AG04450 (cell line): ENCODE data around the gene OARD1. TPM values are rescaled to one million over a fixed set of nuclear protein-coding genes. Genes with fewer than 3 reads are reported as not detected.

Experiments used
- CTCF ChIA-PET: fragments of 300-600, 350-600 bp; formaldehyde crosslinking; extraction: SDS; loops from one replicate; lab custom pipeline; 2022; ENCODE audit warnings: antibody characterized with exemption, inconsistent platforms; lab: Charles Lee
- POLR2A ChIA-PET: fragments of 350-600 bp; formaldehyde crosslinking; extraction: SDS; loops from one replicate; lab custom pipeline; 2021; ENCODE audit warnings: antibody characterized with exemption, inconsistent platforms; lab: Yijun Ruan, JAX
- DNase-seq: peaks from one replicate; pipeline ENCODE4 v3.0.0-alpha.2; 2011; ENCODE audit warnings: low read depth, low spot score
- H3K27ac ChIP-seq: one replicate; pipeline ENCODE4 v1.5.1; 2012; ENCODE audit warnings: low read depth, low read length, control low read depth
- H3K27me3 ChIP-seq: one replicate; pipeline ENCODE4 v1.6.0; 2012; ENCODE audit warnings: low read length; ENCODE audit not compliant: control insufficient read depth, insufficient read depth
- H3K4me3 ChIP-seq: 2 replicates; pipeline ENCODE4 v1.5.1; 2011; ENCODE audit warnings: mild to moderate bottlenecking, low read depth, low read length, control low read depth
- H3K9me3 ChIP-seq: 2 replicates; pipeline ENCODE4 v1.5.1; 2012; ENCODE audit warnings: low read length; ENCODE audit not compliant: control insufficient read depth, insufficient read depth
- CTCF ChIP-seq: IDR thresholded peaks from 2 replicates; pipeline ENCODE4 v1.5.1; 2011; ENCODE audit warnings: low read depth, low read length, control low read depth, inconsistent platforms
- polyA plus RNA-seq: library from polyadenylated mRNA; depleted of rRNA; stranded (reverse); fragments of >200 nt; gene quantifications from 2 replicates; pipeline ENCODE4 v1.2.3, GENCODE V29; 2011

Gene OARD1
- polyA plus RNA-seq, 1 experiment, result 10.0 TPM

- DNase-seq, result no peak
- TF ChIP-seq CTCF, result no peak
- H3K27me3 ChIP-seq, result no peaks in the 10 kb centered on the region
- ChIA-PET POLR2A (no interaction called here), CTCF (interaction anchor here (0.6 to 3.6 kb wide), 4 partner anchors 10 to 79 kb away, joined by 3 to 18 read pairs (median 9); no protein-coding TSS in a partner anchor)
- peaks cover 5% of the 10 kb centered on the region; the same call in 1 of the 2 replicates for H3K9me3 ChIP-seq
- no peak overlapping the region for H3K27ac ChIP-seq
- H3K4me3 ChIP-seq, result no peak overlapping the region
These were observed 31.7 kb upstream of the OARD1 start for GRCh38 chr6:41103847-41104246.

GRCh38 chr6:41100871-41101287 lies 28.7 kb upstream of the OARD1 start:
- no peak for TF ChIP-seq CTCF
- Histone ChIP-seq H3K27me3 (no peaks in the 10 kb centered on the region), H3K9me3 (peaks cover 5% of the 10 kb centered on the region; the same call in 1 of the 2 replicates), H3K4me3 (no peak overlapping the region), H3K27ac (no peak overlapping the region)
- no peak for DNase-seq
- POLR2A ChIA-PET, result no interaction called here
- CTCF ChIA-PET, result interaction anchor here (1.2 to 3.6 kb wide), 2 partner anchors 9 to 219 kb away, joined by 4 to 18 read pairs; no protein-coding TSS in a partner anchor

GRCh38 chr6:41098366-41098765 lies 26.2 kb upstream of the OARD1 start:
- Histone ChIP-seq H3K27ac (no peak overlapping the region), H3K9me3 (peaks cover 5% of the 10 kb centered on the region; the same call in 1 of the 2 replicates), H3K4me3 (no peak overlapping the region), H3K27me3 (no peaks in the 10 kb centered on the region)
- ChIA-PET CTCF (interaction anchor here (1.0 kb wide), 2 partner anchors 24 to 84 kb away, joined by 3 read pairs; no protein-coding TSS in a partner anchor), POLR2A (no interaction called here)
- TF ChIP-seq CTCF, result no peak
- DNase-seq, result no peak

- peak overlapping the region; percentile 40 for H3K27ac ChIP-seq
- ChIA-PET POLR2A (no interaction called here), CTCF (no interaction called here)
These were observed 25.4 kb upstream of the OARD1 start for GRCh38 chr6:41097467-41098090.

More at GRCh38 chr6:41097467-41098090, 25.4 kb upstream of the OARD1 start:
- H3K4me3 ChIP-seq, result no peak overlapping the region
- peak; percentile 25 for TF ChIP-seq CTCF
- H3K27me3 ChIP-seq, result no peaks in the 10 kb centered on the region
- DNase-seq, result no peak
- H3K9me3 ChIP-seq, result peaks cover 5% of the 10 kb centered on the region; the same call in 1 of the 2 replicates
